Lower lobe of right lung (tissue), 2 donors: Measurements from ENCODE around the gene SREBF1. TPM values are rescaled to one million over a fixed set of nuclear protein-coding genes. Genes with fewer than 3 reads are reported as not detected.

Source experiments
- ATAC-seq, 2 donors: fragments of 200-7000 bp; cut with Tn5 transposase; one replicate each; pipeline ENCODE4 v1.9.1; 2020 to 2022; ENCODE audit warnings: mild to moderate bottlenecking in 2 of 2, moderate library complexity in 2 of 2
- DNase-seq: peaks from one replicate; pipeline ENCODE4 v3.0.0-alpha.2; 2020
- H3K27ac ChIP-seq: fragments of 200-600 bp; one replicate; pipeline ENCODE4 v1.8.0; 2022
- H3K27me3 ChIP-seq: fragments of 200-600 bp; one replicate; pipeline ENCODE4 v1.8.0; 2022; ENCODE audit warnings: low read depth
- H3K36me3 ChIP-seq: fragments of 200-600 bp; one replicate; pipeline ENCODE4 v1.8.0; 2022; ENCODE audit warnings: mild to moderate bottlenecking
- H3K4me1 ChIP-seq: fragments of 200-600 bp; one replicate; pipeline ENCODE4 v1.8.0; 2022
- H3K4me3 ChIP-seq: fragments of 200-600 bp; one replicate; pipeline ENCODE4 v1.8.0; 2022; ENCODE audit warnings: mild to moderate bottlenecking
- H3K9me3 ChIP-seq: fragments of 200-600 bp; one replicate; pipeline ENCODE4 v1.8.0; 2022
- intact Hi-C: fragments of 100-400 bp; cut with DNase I; formaldehyde crosslinking; loops from one replicate; pipeline ENCODE4 v1.11.0; 2022
- total RNA-seq: library from RNA; stranded (reverse); fragmentation: NEBNext Ultra II Directional; extraction: Animal tissue kit (Norgen Biotek cat#: 25700); gene quantifications from one replicate; pipeline ENCODE4 v1.2.1, GENCODE V29; 2021
- TF ChIP-seq, protein P1 (sequence below): fragments of 200-600 bp; IDR thresholded peaks from one replicate; pipeline ENCODE4 v1.8.0; 2022; ENCODE audit warnings: antibody characterized with exemption, mild to moderate bottlenecking
- donor health status: DM: no; HTN: yes; CAD: no; lungs with severe emphysema.

SREBF1 gene
- total RNA-seq, 1 donor from 2014 or later, result 77.2 TPM

GRCh38 chr17:17880577-17881196, 43.9 kb upstream of the SREBF1 start:
- no peak for ATAC-seq
- TF ChIP-seq, protein P1, sequence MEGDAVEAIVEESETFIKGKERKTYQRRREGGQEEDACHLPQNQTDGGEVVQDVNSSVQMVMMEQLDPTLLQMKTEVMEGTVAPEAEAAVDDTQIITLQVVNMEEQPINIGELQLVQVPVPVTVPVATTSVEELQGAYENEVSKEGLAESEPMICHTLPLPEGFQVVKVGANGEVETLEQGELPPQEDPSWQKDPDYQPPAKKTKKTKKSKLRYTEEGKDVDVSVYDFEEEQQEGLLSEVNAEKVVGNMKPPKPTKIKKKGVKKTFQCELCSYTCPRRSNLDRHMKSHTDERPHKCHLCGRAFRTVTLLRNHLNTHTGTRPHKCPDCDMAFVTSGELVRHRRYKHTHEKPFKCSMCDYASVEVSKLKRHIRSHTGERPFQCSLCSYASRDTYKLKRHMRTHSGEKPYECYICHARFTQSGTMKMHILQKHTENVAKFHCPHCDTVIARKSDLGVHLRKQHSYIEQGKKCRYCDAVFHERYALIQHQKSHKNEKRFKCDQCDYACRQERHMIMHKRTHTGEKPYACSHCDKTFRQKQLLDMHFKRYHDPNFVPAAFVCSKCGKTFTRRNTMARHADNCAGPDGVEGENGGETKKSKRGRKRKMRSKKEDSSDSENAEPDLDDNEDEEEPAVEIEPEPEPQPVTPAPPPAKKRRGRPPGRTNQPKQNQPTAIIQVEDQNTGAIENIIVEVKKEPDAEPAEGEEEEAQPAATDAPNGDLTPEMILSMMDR, result no peak

GRCh38 chr17:17877529-17878358, 41.0 kb upstream of the SREBF1 start:
- H3K36me3 ChIP-seq, result peaks cover 71% of the 10 kb centered on the region
- no peak overlapping the region for H3K4me3 ChIP-seq
- no peaks in the 10 kb centered on the region for H3K9me3 ChIP-seq
- peak overlapping the region; percentile 80 for H3K27ac ChIP-seq
- TF ChIP-seq, protein P1, result no peak
- DNase-seq, result peak; percentile 77
- no peaks in the 10 kb centered on the region for H3K27me3 ChIP-seq
- ATAC-seq, result peak; percentile 86 to 92
- intact Hi-C loops, result no loop called here
- peaks cover 46% of the 10 kb centered on the region for H3K4me1 ChIP-seq

More at GRCh38 chr17:17880577-17881196, 43.9 kb upstream of the SREBF1 start:
- Histone ChIP-seq H3K27me3 (no peaks in the 10 kb centered on the region), H3K9me3 (no peaks in the 10 kb centered on the region), H3K27ac (no peak overlapping the region), H3K4me3 (no peak overlapping the region), H3K4me1 (peaks cover 39% of the 10 kb centered on the region), H3K36me3 (peaks cover 85% of the 10 kb centered on the region)
- no peak for DNase-seq
- intact Hi-C loops, result no loop called here

DNA sequence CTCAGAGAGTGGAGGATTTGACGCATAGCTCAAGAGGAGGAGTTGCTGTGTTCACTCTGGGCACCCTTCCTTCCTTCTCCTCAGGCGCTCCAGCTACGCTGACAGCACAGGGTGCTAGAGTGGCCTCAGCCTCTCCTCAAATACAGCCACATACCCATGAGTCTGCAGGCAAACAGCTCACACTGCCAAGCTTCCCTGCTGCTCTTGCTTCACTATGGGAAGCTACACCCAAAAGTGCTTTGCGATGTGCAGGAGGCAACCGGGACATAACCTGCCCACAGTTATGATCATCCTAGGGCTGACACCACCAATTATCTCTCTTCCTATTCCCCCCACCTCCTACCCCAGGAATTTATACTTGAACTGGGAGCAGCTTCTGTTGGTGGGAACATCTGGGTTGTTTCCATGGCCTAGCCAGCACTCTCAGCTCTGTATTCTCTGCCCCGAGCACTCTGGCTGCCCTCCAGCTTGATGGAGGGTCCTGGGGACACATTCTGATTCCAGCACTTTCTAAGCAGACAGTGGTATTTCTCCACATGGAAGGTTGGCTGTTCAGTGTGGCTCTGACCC, 40.3 kb upstream of the SREBF1 start:
- DNase-seq (peak; percentile 59), ATAC-seq (peak; percentile 80 to 82)
- peaks cover 71% of the 10 kb centered on the region for H3K36me3 ChIP-seq
- TF ChIP-seq, protein P1, result no peak
- no peak overlapping the region for H3K4me3 ChIP-seq
- peak overlapping the region; percentile 80 for H3K27ac ChIP-seq
- no peaks in the 10 kb centered on the region for H3K9me3 ChIP-seq
- H3K4me1 ChIP-seq, result peaks cover 46% of the 10 kb centered on the region
- H3K27me3 ChIP-seq, result no peaks in the 10 kb centered on the region
- intact Hi-C loops, result no loop called here

DNA sequence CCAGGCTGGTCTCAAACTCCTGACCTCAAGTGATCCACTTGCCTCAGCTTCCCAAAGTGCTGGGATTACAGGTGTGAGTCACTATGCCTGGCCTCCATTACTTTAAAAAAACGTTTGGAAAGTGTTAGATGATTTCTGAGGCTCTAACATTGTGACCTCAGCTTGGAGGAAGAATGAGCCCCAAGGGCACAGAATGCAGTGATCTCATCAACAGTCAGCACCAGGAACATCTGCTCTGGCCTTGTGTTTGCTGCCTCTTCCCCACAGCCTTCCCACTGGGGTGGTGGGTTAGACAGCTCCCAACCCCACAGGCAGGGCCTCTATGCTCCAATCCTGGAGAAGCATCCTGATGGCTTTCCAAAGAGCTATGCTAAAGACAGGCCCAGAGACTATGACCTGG, 37.7 kb upstream of the SREBF1 start:
- Histone ChIP-seq H3K36me3 (peaks cover 51% of the 10 kb centered on the region), H3K4me3 (no peak overlapping the region), H3K27ac (peak overlapping the region; percentile 1), H3K4me1 (peaks cover 41% of the 10 kb centered on the region), H3K27me3 (no peaks in the 10 kb centered on the region), H3K9me3 (no peaks in the 10 kb centered on the region)
- TF ChIP-seq, protein P1, result no peak
- intact Hi-C loops, result no loop called here
- no peak for ATAC-seq
- no peak for DNase-seq

- intact Hi-C loops, result no loop called here
- H3K36me3 ChIP-seq, result peaks cover 45% of the 10 kb centered on the region
- no peak overlapping the region for H3K4me3 ChIP-seq
- H3K4me1 ChIP-seq, result peaks cover 33% of the 10 kb centered on the region
- no peaks in the 10 kb centered on the region for H3K9me3 ChIP-seq
- peak overlapping the region; percentile 19 for H3K27ac ChIP-seq
- TF ChIP-seq, protein P1, result no peak
- H3K27me3 ChIP-seq, result no peaks in the 10 kb centered on the region
- ATAC-seq (no peak), DNase-seq (no peak)
These were observed 36.7 kb upstream of the SREBF1 start for GRCh38 chr17:17873450-17873991.
